Myocyte (in vitro differentiated cells): ENCODE data around the gene IQSEC1. TPM values are rescaled to one million over a fixed set of nuclear protein-coding genes. Genes with fewer than 3 reads are reported as not detected.

ENCODE experiments used
- DNase-seq: peaks from one replicate; pipeline ENCODE4 v3.0.0-alpha.2; 2012; ENCODE audit warnings: low read depth
- total RNA-seq: library from RNA; depleted of rRNA; stranded (reverse); fragments of >200 nt; gene quantifications from 2 replicates; pipeline ENCODE4 v1.2.3, GENCODE V29; 2014

IQSEC1 gene
- total RNA-seq, 1 donor from 2014 or later: 15.6 TPM

DNA sequence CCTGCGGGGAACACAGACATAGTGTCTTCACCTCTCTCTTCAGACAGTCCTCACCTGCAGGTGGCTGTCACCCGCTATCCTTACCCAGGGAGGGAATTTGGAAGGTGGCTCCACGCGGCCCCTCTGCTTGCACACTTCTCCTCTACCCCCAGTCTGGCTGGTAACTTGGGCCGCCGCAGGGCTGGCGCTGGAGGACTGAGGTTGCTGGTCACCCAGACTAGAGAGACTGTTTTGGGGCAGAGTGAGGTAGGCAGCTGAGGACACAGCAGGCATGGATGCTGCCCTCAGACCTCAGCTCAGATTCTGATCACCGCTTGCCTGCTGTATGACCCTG, 12.6 kb upstream of the IQSEC1 start:
- DNase-seq: no peak

DNA sequence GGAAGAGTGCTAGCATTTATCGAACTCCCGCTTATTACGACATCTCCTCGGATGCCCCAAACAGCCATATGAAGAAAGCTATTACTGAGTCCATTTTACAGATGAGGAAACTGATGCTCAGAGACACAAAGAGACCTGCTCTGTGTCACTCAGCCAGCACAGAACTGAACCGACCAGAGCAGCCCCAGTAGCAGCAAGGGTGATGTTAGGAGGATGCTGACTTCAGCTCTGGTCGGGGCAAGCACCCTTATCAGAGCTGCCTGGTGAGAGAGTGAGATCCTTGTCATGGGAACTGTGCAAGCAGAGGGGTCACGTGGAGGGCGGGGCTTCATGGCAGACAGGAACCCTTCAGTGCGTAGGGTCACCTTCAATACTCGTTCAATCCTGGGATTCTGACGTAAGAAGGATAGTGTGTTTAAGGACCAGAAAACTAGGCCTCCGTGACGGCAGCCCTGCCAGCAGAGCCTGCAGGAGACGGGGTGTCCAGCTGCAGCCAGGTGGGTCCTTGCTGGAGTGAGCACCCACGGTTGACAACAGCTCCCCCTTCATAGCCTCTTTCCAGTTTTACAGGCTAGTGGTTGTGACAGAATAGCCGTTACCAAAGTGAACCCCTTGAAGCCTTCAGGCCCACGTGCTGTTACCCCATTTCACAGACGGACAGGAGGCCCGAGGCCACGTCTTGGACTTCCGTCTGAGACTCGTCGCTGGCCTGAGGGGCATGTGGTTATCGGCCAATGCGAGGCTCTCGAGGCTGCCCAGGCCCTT, 12.0 kb upstream of the IQSEC1 start:
- DNase-seq: no peak

DNA sequence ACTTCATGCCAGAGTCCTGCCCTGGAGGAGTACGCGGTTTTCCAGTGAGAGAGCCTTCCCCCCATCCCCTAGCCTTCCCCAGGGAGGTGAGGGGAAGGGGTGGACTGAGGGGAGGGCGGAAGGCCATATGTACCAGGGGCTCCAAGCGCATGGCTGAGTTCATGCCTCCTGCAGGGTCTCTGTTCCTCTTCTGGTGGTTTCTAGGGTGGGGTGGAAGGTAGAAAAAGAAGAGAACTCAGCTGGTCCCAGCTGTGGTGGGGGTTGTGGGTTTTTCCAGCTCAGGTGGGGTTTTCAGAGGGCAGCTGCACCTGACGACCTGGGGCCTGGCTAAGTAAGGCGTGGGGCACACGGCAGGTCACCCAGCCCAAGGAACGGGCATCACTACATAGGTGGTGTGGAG, 10.7 kb upstream of the IQSEC1 start:
- no peak for DNase-seq

- no peak for DNase-seq
These were observed 10.0 kb upstream of the IQSEC1 start for GRCh38 chr3:13083254-13083653.

DNA sequence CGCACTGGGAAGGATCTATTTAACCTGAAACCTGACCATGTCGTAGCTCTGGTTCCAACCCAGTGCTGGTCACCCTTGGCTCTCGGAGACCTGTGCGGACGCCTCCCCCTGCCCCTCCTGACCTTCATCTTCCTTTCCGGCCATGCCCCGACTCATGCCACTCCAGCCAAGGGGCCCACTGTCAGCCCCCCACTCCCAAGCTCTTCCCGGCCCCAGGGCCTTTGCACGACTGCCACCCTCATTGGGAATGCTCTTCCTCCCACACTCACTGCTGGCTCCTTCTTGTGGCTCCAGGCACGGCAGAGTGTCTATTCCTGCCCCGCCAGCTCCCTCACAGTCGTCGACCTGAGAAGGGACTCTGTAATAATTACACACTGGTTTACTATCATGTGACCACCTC, 9.4 kb upstream of the IQSEC1 start:
- DNase-seq: no peak

DNA sequence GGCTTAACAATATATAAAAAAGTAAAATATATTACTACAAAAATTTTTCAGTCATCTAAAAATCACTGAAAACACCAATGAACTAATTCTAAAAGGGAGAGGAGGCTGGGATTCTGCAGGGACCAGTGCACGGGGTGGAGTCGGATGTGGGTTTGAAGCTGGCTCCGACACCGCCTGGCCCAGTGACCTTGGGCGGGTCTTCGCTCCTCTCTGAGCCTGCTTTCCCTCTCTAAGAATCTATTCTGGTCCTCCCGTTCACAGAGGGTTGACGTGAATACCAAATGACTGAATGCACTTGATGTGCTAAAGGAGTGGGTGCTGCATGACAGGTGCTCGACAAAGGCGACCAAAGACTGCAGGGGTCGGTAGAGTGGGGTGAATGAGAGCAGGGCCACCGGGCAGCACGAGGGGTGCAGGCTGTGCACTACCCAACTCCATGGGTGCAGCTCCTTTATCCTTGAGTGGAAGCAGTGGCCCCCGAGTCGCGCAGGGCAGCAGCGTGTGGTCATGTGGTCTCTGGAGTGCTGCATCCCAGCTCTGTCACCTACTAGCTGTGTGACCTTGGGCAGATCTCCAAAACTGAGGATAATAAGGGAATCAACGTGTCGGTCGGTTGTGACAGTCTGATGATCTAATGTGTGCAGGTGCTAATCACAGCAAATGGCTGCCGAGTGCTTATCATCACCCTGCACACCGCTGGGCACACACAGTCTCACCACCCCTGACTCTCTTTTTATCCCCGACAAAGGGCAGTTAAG, 8.6 kb upstream of the IQSEC1 start:
- DNase-seq: no peak

DNA sequence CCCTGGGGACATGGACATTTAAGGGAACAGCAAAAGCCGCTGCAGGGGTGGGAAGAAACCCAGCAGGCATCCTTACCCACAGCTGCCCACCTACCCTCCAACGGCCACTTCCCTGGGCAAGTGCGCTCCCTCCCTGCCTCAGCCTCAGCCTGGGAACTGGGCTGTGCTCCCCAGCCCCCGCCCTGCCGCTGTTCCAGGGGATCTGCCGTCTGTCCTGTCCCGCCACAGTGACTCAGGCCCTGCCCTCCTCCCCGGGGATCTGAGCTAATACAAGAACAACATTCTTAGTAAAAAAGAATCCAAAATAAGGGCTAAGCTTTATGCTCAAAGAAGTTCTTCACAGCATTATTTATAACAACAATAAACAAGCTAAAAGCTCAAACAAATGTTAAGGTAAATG, 7.4 kb upstream of the IQSEC1 start:
- peak; percentile 48 for DNase-seq

- no peak for DNase-seq
These were observed 6.8 kb upstream of the IQSEC1 start for GRCh38 chr3:13080026-13080425.

DNA sequence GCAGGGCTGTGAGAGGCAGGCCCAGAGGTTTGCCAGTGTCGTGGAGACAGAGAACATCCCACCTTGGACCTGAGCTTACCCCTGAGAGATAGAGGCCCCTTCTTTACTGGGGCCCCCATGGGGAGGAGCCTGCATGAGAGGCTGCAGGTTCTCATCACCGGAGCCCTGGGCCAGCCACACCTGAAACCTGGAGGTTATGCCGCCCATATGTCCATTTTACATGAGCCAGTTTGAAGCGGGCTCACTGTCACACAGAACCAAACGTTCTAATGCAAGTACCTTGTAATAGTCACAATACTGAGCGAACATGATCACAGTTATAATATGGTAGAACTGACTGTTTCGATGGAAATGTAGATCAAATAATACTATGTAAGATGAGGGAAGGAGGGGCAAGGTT, 6.3 kb upstream of the IQSEC1 start:
- DNase-seq: no peak

- no peak for DNase-seq
These were observed 5.8 kb upstream of the IQSEC1 start for GRCh38 chr3:13079051-13079450.

GRCh38 chr3:13078163-13078905, 5.1 kb upstream of the IQSEC1 start:
- DNase-seq: no peak

DNA sequence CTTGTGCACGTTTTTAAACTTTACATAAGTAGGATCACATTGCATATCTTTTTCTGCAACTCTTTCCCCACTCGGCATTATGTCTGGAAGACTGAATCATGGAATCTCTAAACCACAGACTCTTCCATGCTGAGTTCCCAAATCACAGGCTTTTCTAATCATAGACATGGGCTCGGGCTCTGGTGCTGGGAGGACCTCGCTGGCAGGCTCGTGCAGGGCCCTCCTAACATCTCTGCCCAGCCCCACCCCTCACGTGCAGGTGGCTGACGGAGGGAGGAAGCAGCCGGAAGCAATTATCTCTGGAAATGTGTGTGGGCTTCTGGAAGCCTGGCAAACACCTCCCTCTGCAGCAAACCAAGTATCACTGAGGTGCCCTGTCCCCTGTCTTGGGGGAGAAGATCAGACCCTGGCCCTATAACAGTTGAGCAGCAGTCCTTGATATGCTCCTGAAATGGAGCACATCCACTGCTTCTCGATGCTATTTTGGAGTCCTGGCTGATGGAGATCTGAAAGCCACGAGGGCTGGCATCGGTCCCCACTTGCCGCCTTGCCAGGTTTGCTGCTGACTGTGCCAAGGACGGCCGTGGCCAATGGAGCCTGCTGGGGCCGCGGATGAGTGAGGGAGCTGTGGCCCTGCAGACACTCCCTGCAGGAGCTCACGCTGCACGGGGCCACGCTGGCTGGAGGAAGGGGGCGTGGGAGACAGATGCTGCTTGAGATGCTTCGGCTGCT, 4.4 kb upstream of the IQSEC1 start:
- DNase-seq: peak; percentile 47

GRCh38 chr3:13075986-13076654, 2.9 kb upstream of the IQSEC1 start:
- peak; percentile 41 for DNase-seq

DNA sequence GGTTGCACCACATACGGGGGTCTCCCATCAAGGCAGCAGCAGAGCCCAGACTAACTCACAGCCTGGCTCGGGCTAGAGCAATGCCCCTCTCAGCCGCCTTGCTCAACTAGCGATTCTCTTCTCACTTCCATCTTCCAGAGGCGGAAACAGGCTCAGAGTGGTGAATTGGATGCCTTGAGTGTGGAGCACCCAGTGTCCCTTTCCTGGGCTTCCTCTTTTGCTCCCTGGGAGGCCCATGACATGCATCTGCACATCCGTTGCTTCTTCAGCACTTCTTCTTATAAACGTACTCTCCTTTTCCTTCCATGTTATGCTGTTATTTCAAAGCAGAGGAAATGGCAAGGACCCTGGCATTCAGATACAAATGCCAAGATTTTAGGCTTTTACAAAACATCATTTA, 2.1 kb upstream of the IQSEC1 start:
- no peak for DNase-seq

- no peak for DNase-seq
These were observed 762 bp upstream of the IQSEC1 start for GRCh38 chr3:13074006-13074375.

- DNase-seq: no peak
These were observed 466 bp downstream of the IQSEC1 start for GRCh38 chr3:13072600-13073325.

DNA sequence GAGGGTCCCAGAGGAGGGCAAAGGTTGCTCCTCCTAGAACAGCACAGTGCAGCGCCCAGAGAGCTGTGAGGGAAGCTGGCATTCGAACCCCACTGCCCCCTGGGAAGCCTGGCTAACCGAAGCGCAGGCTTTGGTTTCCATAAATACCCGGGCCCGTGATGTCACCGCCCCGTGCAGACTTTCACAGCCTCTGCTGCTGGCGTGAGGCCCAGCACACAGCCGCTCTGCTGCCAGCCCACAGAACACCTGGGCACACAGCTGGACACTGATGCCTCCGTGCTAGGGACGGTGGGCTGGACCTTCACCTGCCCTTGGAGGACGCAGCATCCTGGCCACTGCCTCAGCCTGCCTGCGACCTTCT, 1.0 kb downstream of the IQSEC1 start:
- peak; percentile 87 for DNase-seq

DNA sequence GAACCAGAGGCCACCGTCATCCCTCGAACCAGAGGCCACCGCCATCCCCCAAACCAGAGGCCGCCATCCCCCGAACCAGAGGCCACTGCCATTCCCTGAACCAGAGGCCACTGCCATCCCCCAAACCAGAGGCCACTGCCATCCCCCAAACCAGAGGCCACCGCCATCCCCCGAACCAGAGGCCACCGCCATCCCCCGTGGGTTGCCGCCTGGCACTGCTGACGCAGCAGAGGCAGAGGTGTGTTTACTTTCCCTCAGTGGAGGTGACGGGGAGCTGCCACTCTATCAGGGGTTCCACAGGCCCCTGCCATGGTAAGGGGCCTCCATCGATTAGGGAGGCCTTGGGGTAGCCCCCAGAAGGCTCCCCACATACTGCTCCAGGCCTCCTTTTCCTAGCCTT, 1.5 kb downstream of the IQSEC1 start:
- DNase-seq: no peak

DNA sequence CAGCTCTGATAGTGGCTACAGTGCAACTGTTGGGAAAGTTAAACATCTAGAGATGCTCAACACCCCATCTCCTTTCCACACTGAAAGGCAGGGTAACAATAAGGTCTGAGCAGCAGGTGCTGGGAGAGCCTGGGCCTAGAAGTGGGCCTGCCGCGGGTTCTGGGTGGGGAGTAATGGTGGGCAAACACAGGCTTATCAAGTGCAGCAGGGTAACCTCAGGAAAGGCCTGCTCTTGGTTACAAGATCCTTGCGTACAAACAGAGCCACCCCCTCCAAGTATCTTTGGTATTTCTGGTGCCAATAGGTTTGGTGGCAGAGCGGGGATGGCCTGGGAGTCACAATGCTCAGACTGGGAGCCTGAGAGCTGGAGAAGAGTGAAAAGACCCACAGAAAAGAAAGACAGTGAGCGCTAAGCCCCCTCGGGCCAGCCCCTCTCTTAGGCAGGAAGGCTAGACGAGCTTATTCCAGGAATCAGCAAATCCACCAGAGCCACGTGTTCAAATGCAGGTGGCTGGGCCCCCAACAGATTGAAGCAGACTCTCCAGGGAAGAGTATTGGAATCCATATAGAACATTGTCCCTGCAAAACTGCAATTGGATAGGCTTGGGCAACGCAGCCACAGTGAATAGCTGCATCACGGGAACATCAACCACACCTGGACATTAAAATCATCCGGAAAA, 2.7 kb downstream of the IQSEC1 start:
- no peak for DNase-seq

DNA sequence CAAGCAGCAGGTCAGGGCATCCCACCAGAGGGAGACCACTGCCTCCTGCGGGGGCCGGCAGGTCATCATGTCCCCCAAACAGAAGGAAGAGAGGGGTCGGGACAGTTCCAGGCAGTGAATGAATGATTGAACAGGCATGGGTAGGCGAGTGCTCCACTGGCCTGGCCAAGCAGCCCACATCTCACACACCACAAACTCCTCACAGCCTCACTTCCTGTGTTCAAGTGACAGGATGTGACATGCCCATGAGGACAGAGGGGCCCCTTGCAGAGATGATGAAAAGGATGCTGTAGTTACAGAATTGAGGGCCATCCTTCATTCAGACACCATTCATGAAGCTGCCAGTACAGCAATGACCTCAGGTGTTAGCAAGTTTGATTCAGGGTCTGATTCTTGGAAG, 3.7 kb downstream of the IQSEC1 start:
- no peak for DNase-seq
